ENCODE results near the gene PTPRD. TPM values are rescaled to one million over a fixed set of nuclear protein-coding genes. Genes with fewer than 3 reads are reported as not detected.

PTPRD gene
- total and polyA plus RNA-seq, 2 of the 4 experiments (the other 2 are of a cell fraction) = 0.07 to 0.18 TPM

GRCh38 chr9:9536523-9536922 is 1076.3 kb downstream of the PTPRD start:
- H3K14ac ChIP-seq (replicated peaks; ENCODE audit: low read depth, low read length) = no peak overlapping the region
- H3K4me2 ChIP-seq (ENCODE audit: low read depth, low read length) = no peak overlapping the region
- H2BK15ac ChIP-seq (ENCODE audit: low read depth, low read length) = no peak overlapping the region
- H4K20me1 ChIP-seq (ENCODE audit: insufficient read depth, low read length) = no peaks in the 10 kb centered on the region
- dilution Hi-C loops (cut with HindIII; ENCODE audit: low sequenced_read_pairs, unreplicated experiment) (no loop called here), intact Hi-C loops (cut with micrococcal nuclease) (no loop called here), in situ Hi-C loops (cut with MboI; ENCODE audit: low sequenced_read_pairs) (no loop called here)
- ATAC-seq (ENCODE audit: low read depth) (no peak), DNase-seq (no peak)
- H2BK20ac ChIP-seq (ENCODE audit: low read depth, low read length) = no peak overlapping the region
- no peak overlapping the region for H2AK9ac ChIP-seq (replicated peaks; ENCODE audit: low read depth, low read length, poor library complexity)
- no peaks in the 10 kb centered on the region for H3K9me1 ChIP-seq (ENCODE audit: insufficient read depth, low read length)
- WGBS, 2 experiments (ENCODE audit: extremely low coverage in 2 of 2, insufficient read length in 1 of 2) = 0% methylated on average over 1 of the region's 9 CpGs; no CpG with 5 or more reads in 1 of the 2 experiments
- no peak overlapping the region for H2BK5ac ChIP-seq (ENCODE audit: low read depth, low read length, poor library complexity, severe bottlenecking)
- H3K9ac ChIP-seq (ENCODE audit: low read depth, low read length) = no peak overlapping the region
- H3K36me3 ChIP-seq (ENCODE audit: control insufficient read depth, insufficient read depth, low read length) = no peaks in the 10 kb centered on the region
- no peak overlapping the region for H3K4me3 ChIP-seq (ENCODE audit: insufficient read depth, low read depth, low read length)
- no peaks in the 10 kb centered on the region for H3K27me3 ChIP-seq (ENCODE audit: control insufficient read depth, insufficient read depth, low read length)
- H3K4ac ChIP-seq (ENCODE audit: low read depth, low read length) = no peak overlapping the region
- H3K4me1 ChIP-seq (ENCODE audit: control insufficient read depth, insufficient read depth, low read length) = no peaks in the 10 kb centered on the region
- H4K8ac ChIP-seq (ENCODE audit: low read depth in 2 of 2, low read length in 2 of 2) = no peak overlapping the region
- BruUV-seq (replicated peaks) = no TSS peak
- TF ChIP-seq CHD1 (IDR thresholded peaks at IDR 0.05; ENCODE audit: low read depth, low read length) = no peak
- no peak for TF ChIP-seq MXI1 (IDR thresholded peaks at IDR 0.05; ENCODE audit: borderline replicate concordance, low read depth, low read length)
- TF ChIP-seq MAFK (IDR thresholded peaks at IDR 0.05; ENCODE audit: low read depth, low read length) = no peak
- TF ChIP-seq, protein P1, sequence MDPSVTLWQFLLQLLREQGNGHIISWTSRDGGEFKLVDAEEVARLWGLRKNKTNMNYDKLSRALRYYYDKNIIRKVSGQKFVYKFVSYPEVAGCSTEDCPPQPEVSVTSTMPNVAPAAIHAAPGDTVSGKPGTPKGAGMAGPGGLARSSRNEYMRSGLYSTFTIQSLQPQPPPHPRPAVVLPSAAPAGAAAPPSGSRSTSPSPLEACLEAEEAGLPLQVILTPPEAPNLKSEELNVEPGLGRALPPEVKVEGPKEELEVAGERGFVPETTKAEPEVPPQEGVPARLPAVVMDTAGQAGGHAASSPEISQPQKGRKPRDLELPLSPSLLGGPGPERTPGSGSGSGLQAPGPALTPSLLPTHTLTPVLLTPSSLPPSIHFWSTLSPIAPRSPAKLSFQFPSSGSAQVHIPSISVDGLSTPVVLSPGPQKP (IDR thresholded peaks at IDR 0.05; ENCODE audit: borderline replicate concordance, low read depth, low read length) = no peak
- no peak for TF ChIP-seq RCOR1 (IDR thresholded peaks at IDR 0.05; ENCODE audit: insufficient replicate concordance, low read length)
- no peak for TF ChIP-seq FOS (IDR thresholded peaks at IDR 0.05; ENCODE audit: low read depth, low read length)
- TF ChIP-seq NFE2L2 (IDR thresholded peaks at IDR 0.05; ENCODE audit: low read depth, low read length) = no peak
- TF ChIP-seq MAZ (IDR thresholded peaks at IDR 0.05; ENCODE audit: borderline replicate concordance, low read depth, low read length) = no peak
- no peak for TF ChIP-seq CTCF (conservative IDR thresholded peaks at IDR 0.05; ENCODE audit: low read depth, low read length)
- no peak for TF ChIP-seq BHLHE40 (IDR thresholded peaks at IDR 0.05; ENCODE audit: low read depth, low read length)
- TF ChIP-seq RAD21 (IDR thresholded peaks at IDR 0.05; ENCODE audit: low read length) = no peak
- TF ChIP-seq RFX5 (IDR thresholded peaks at IDR 0.05; ENCODE audit: low read depth, low read length) = no peak
- no peak for TF ChIP-seq CEBPB (IDR thresholded peaks at IDR 0.05; ENCODE audit: low read depth, low read length)
- TF ChIP-seq, protein P2, sequence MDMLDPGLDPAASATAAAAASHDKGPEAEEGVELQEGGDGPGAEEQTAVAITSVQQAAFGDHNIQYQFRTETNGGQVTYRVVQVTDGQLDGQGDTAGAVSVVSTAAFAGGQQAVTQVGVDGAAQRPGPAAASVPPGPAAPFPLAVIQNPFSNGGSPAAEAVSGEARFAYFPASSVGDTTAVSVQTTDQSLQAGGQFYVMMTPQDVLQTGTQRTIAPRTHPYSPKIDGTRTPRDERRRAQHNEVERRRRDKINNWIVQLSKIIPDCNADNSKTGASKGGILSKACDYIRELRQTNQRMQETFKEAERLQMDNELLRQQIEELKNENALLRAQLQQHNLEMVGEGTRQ (IDR thresholded peaks at IDR 0.05; ENCODE audit: low read depth, low read length) = no peak
- TF ChIP-seq POLR2A (IDR thresholded peaks at IDR 0.05; ENCODE audit: low read depth, low read length) = no peak
- no peak for TF ChIP-seq SMC3 (IDR thresholded peaks at IDR 0.05; ENCODE audit: low read depth, low read length)
- no peak overlapping the region for H4K91ac ChIP-seq (ENCODE audit: insufficient read depth, low read depth, low read length)
- no peak overlapping the region for H3K23ac ChIP-seq (ENCODE audit: low read depth, low read length)
- H3K18ac ChIP-seq (ENCODE audit: low read depth, low read length) = no peak overlapping the region
- ChIA-PET POLR2A (ENCODE audit: unreplicated experiment) (no interaction called here), CTCF (no interaction called here)
- H4K5ac ChIP-seq (ENCODE audit: low read depth, low read length) = no peak overlapping the region
- H3K56ac ChIP-seq (ENCODE audit: extremely low read depth, insufficient read depth, low read length) = no peak overlapping the region
- no peak overlapping the region for H2AFZ ChIP-seq (replicated peaks; ENCODE audit: low read length, poor library complexity)
- H2BK120ac ChIP-seq (ENCODE audit: low read depth, low read length) = no peak overlapping the region
- no peaks in the 10 kb centered on the region for H3K79me1 ChIP-seq (ENCODE audit: low read depth in 1 of 2, low read length in 2 of 2)
- H3K27ac ChIP-seq (ENCODE audit: insufficient read depth, low read length) = no peak overlapping the region
- H2AK5ac ChIP-seq (ENCODE audit: low read depth, low read length) = no peak overlapping the region
- no peaks in the 10 kb centered on the region for H3K9me3 ChIP-seq (ENCODE audit: control insufficient read depth, insufficient read depth, low read length)
